Measurements from ENCODE around the gene MCOLN2. TPM values are rescaled to one million over a fixed set of nuclear protein-coding genes. Genes with fewer than 3 reads are reported as not detected.
A peak's percentile ranks its signal among the peaks of the same experiment; 100 is the strongest.

The MCOLN2 gene
- total RNA-seq, 3 donors from 2014 or later = 32.9 to 67.7 (median 54.8) TPM

- peaks cover 13% of the 10 kb centered on the region for H3K36me3 Mint-ChIP-seq (ENCODE audit: insufficient read depth)
- no peaks in the 10 kb centered on the region for H3K27me3 Mint-ChIP-seq (ENCODE audit: low read depth)
- H3K4me3 Mint-ChIP-seq = peak overlapping the region; percentile 83
- peak; percentile 57 for DNase-seq
- peaks cover 10% of the 10 kb centered on the region for H3K9me3 Mint-ChIP-seq
- H3K4me1 Mint-ChIP-seq (ENCODE audit: low read depth) = peaks cover 16% of the 10 kb centered on the region
- peak; percentile 91 for ATAC-seq
Measured at GRCh38 chr1:84944767-84945486, 52.0 kb downstream of the MCOLN2 start.

- Mint-ChIP-seq H3K9me3 (no peaks in the 10 kb centered on the region), H3K27me3 (ENCODE audit: low read depth) (no peaks in the 10 kb centered on the region), H3K36me3 (ENCODE audit: insufficient read depth) (peaks cover 5% of the 10 kb centered on the region), H3K4me1 (ENCODE audit: low read depth) (peaks cover 16% of the 10 kb centered on the region), H3K4me3 (no peak overlapping the region)
- no peak for DNase-seq
- ATAC-seq = no peak
Measured at GRCh38 chr1:84941843-84942242, 55.1 kb downstream of the MCOLN2 start.

- H3K9me3 Mint-ChIP-seq = no peaks in the 10 kb centered on the region
- H3K36me3 Mint-ChIP-seq (ENCODE audit: insufficient read depth) = peaks cover 5% of the 10 kb centered on the region
- no peak for DNase-seq
- no peak overlapping the region for H3K4me3 Mint-ChIP-seq
- H3K4me1 Mint-ChIP-seq (ENCODE audit: low read depth) = peaks cover 10% of the 10 kb centered on the region
- ATAC-seq = no peak
- no peaks in the 10 kb centered on the region for H3K27me3 Mint-ChIP-seq (ENCODE audit: low read depth)
Measured at GRCh38 chr1:84940481-84940880, 56.4 kb downstream of the MCOLN2 start.

- Mint-ChIP-seq H3K9me3 (no peaks in the 10 kb centered on the region), H3K4me1 (ENCODE audit: low read depth) (peaks cover 3% of the 10 kb centered on the region), H3K36me3 (ENCODE audit: insufficient read depth) (peaks cover 5% of the 10 kb centered on the region), H3K4me3 (no peak overlapping the region), H3K27me3 (ENCODE audit: low read depth) (no peaks in the 10 kb centered on the region)
- DNase-seq (no peak), ATAC-seq (no peak)
Measured at GRCh38 chr1:84939761-84940160, 57.2 kb downstream of the MCOLN2 start.

- H3K36me3 Mint-ChIP-seq (ENCODE audit: insufficient read depth) = peaks cover 5% of the 10 kb centered on the region
- H3K4me1 Mint-ChIP-seq (ENCODE audit: low read depth) = peaks cover 2% of the 10 kb centered on the region
- no peaks in the 10 kb centered on the region for H3K9me3 Mint-ChIP-seq
- DNase-seq (no peak), ATAC-seq (no peak)
- H3K4me3 Mint-ChIP-seq = no peak overlapping the region
- no peaks in the 10 kb centered on the region for H3K27me3 Mint-ChIP-seq (ENCODE audit: low read depth)
Measured at GRCh38 chr1:84939151-84939550, 57.8 kb downstream of the MCOLN2 start.

GRCh38 chr1:84936116-84936810, 60.6 kb downstream of the MCOLN2 start:
- Mint-ChIP-seq H3K27me3 (ENCODE audit: low read depth) (no peaks in the 10 kb centered on the region), H3K9me3 (no peaks in the 10 kb centered on the region), H3K4me3 (no peak overlapping the region), H3K36me3 (ENCODE audit: insufficient read depth) (peaks cover 5% of the 10 kb centered on the region), H3K4me1 (ENCODE audit: low read depth) (peaks cover 2% of the 10 kb centered on the region)
- ATAC-seq (peak; percentile 46 to 54), DNase-seq (peak; percentile 17)

- DNase-seq = no peak
- H3K27me3 Mint-ChIP-seq (ENCODE audit: low read depth) = no peaks in the 10 kb centered on the region
- no peaks in the 10 kb centered on the region for H3K9me3 Mint-ChIP-seq
- no peak overlapping the region for H3K4me3 Mint-ChIP-seq
- peaks cover 18% of the 10 kb centered on the region for H3K4me1 Mint-ChIP-seq (ENCODE audit: low read depth)
- no peak for ATAC-seq
- peaks cover 10% of the 10 kb centered on the region for H3K36me3 Mint-ChIP-seq (ENCODE audit: insufficient read depth)
Measured at GRCh38 chr1:84933011-84933611, 63.8 kb downstream of the MCOLN2 start.

GRCh38 chr1:84930831-84931230, 66.1 kb downstream of the MCOLN2 start:
- Mint-ChIP-seq H3K9me3 (no peaks in the 10 kb centered on the region), H3K36me3 (ENCODE audit: insufficient read depth) (peaks cover 7% of the 10 kb centered on the region), H3K27me3 (ENCODE audit: low read depth) (no peaks in the 10 kb centered on the region), H3K4me3 (no peak overlapping the region), H3K4me1 (ENCODE audit: low read depth) (peaks cover 16% of the 10 kb centered on the region)
- peak in 1 of 2 donors; percentile 14 for ATAC-seq
- no peak for DNase-seq

- Mint-ChIP-seq H3K9me3 (no peaks in the 10 kb centered on the region), H3K27me3 (ENCODE audit: low read depth) (no peaks in the 10 kb centered on the region), H3K4me3 (no peak overlapping the region), H3K4me1 (ENCODE audit: low read depth) (peaks cover 16% of the 10 kb centered on the region), H3K36me3 (ENCODE audit: insufficient read depth) (peaks cover 7% of the 10 kb centered on the region)
- ATAC-seq (no peak), DNase-seq (no peak)
Measured at GRCh38 chr1:84930329-84930728, 66.6 kb downstream of the MCOLN2 start.

- Mint-ChIP-seq H3K27me3 (ENCODE audit: low read depth) (no peaks in the 10 kb centered on the region), H3K36me3 (ENCODE audit: insufficient read depth) (peaks cover 7% of the 10 kb centered on the region), H3K9me3 (no peaks in the 10 kb centered on the region), H3K4me1 (ENCODE audit: low read depth) (peaks cover 16% of the 10 kb centered on the region), H3K4me3 (no peak overlapping the region)
- ATAC-seq (no peak), DNase-seq (no peak)
Measured at GRCh38 chr1:84929581-84929980, 67.3 kb downstream of the MCOLN2 start.

GRCh38 chr1:84928979-84929378, 67.9 kb downstream of the MCOLN2 start:
- no peak for DNase-seq
- H3K9me3 Mint-ChIP-seq = no peaks in the 10 kb centered on the region
- peaks cover 16% of the 10 kb centered on the region for H3K4me1 Mint-ChIP-seq (ENCODE audit: low read depth)
- no peak for ATAC-seq
- peaks cover 7% of the 10 kb centered on the region for H3K36me3 Mint-ChIP-seq (ENCODE audit: insufficient read depth)
- H3K27me3 Mint-ChIP-seq (ENCODE audit: low read depth) = no peaks in the 10 kb centered on the region
- H3K4me3 Mint-ChIP-seq = no peak overlapping the region

- DNase-seq (no peak), ATAC-seq (no peak)
- H3K9me3 Mint-ChIP-seq = no peaks in the 10 kb centered on the region
- H3K27me3 Mint-ChIP-seq (ENCODE audit: low read depth) = peaks cover 2% of the 10 kb centered on the region
- no peaks in the 10 kb centered on the region for H3K4me1 Mint-ChIP-seq (ENCODE audit: low read depth)
- H3K36me3 Mint-ChIP-seq (ENCODE audit: insufficient read depth) = no peaks in the 10 kb centered on the region
- H3K4me3 Mint-ChIP-seq = no peak overlapping the region
Measured at GRCh38 chr1:84923317-84923716, 73.6 kb downstream of the MCOLN2 start.

GRCh38 chr1:84920159-84920558, 76.8 kb downstream of the MCOLN2 start:
- H3K4me3 Mint-ChIP-seq = no peak overlapping the region
- no peaks in the 10 kb centered on the region for H3K4me1 Mint-ChIP-seq (ENCODE audit: low read depth)
- no peaks in the 10 kb centered on the region for H3K9me3 Mint-ChIP-seq
- peaks cover 2% of the 10 kb centered on the region for H3K27me3 Mint-ChIP-seq (ENCODE audit: low read depth)
- DNase-seq = no peak
- ATAC-seq = no peak
- H3K36me3 Mint-ChIP-seq (ENCODE audit: insufficient read depth) = no peaks in the 10 kb centered on the region

- no peaks in the 10 kb centered on the region for H3K36me3 Mint-ChIP-seq (ENCODE audit: insufficient read depth)
- H3K4me1 Mint-ChIP-seq (ENCODE audit: low read depth) = no peaks in the 10 kb centered on the region
- peaks cover 2% of the 10 kb centered on the region for H3K27me3 Mint-ChIP-seq (ENCODE audit: low read depth)
- H3K4me3 Mint-ChIP-seq = no peak overlapping the region
- no peak for DNase-seq
- ATAC-seq = no peak
- H3K9me3 Mint-ChIP-seq = no peaks in the 10 kb centered on the region
Measured at GRCh38 chr1:84919461-84919970, 77.4 kb downstream of the MCOLN2 start.
